Fibroblast of pulmonary artery (primary cell): ENCODE data around the gene LRGUK.

ENCODE experiments used
- DNase-seq: peaks from one replicate; pipeline ENCODE4 v3.0.0-alpha.2; 2010; ENCODE audit warnings: low read depth
- H3K4me3 ChIP-seq: replicated peaks from 2 replicates; pipeline ENCODE4 v1.5.1; 2011; ENCODE audit warnings: low read depth, mild to moderate bottlenecking, control low read depth, low read length, moderate library complexity
- CTCF ChIP-seq: IDR thresholded peaks from 2 replicates; pipeline ENCODE4 v1.5.1; 2011; ENCODE audit warnings: mild to moderate bottlenecking, control low read depth, low read length, inconsistent platforms; ENCODE audit errors: missing control alignments

The LRGUK gene

GRCh38 chr7:134280508-134280907 is 153.4 kb downstream of the LRGUK start:
- no peak overlapping the region for H3K4me3 ChIP-seq
- DNase-seq: no peak
- no peak for TF ChIP-seq CTCF

- no peak for TF ChIP-seq CTCF
- no peak overlapping the region for H3K4me3 ChIP-seq
- no peak for DNase-seq
Observed at GRCh38 chr7:134284011-134284410, 156.9 kb downstream of the LRGUK start.

GRCh38 chr7:134284952-134285351 is 157.8 kb downstream of the LRGUK start:
- no peak overlapping the region for H3K4me3 ChIP-seq
- no peak for DNase-seq
- TF ChIP-seq CTCF: no peak

GRCh38 chr7:134287916-134288659 is 160.9 kb downstream of the LRGUK start:
- no peak for TF ChIP-seq CTCF
- DNase-seq: no peak
- no peak overlapping the region for H3K4me3 ChIP-seq

- no peak overlapping the region for H3K4me3 ChIP-seq
- no peak for DNase-seq
- TF ChIP-seq CTCF: no peak
Observed at GRCh38 chr7:134289423-134289822, 162.3 kb downstream of the LRGUK start.

- H3K4me3 ChIP-seq: no peak overlapping the region
- DNase-seq: no peak
- TF ChIP-seq CTCF: no peak
Observed at GRCh38 chr7:134289841-134290240, 162.7 kb downstream of the LRGUK start.

GRCh38 chr7:134290286-134290685 is 163.1 kb downstream of the LRGUK start:
- TF ChIP-seq CTCF: no peak
- DNase-seq: peak; percentile 33

More at GRCh38 chr7:134290286-134290685, 163.1 kb downstream of the LRGUK start:
- H3K4me3 ChIP-seq: no peak overlapping the region
